Esophagus mucosa (tissue), 1 donor: Measurements from ENCODE around the gene ZNF148. TPM values are rescaled to one million over a fixed set of nuclear protein-coding genes. Genes with fewer than 3 reads are reported as not detected.
A peak's percentile ranks its signal among the peaks of the same experiment; 100 is the strongest.

ENCODE experiments used
- ATAC-seq: fragments of 200-7000 bp; cut with Tn5 transposase; one replicate; pipeline ENCODE4 v1.9.1; 2020
- total RNA-seq: library from RNA; stranded (reverse); gene quantifications from one replicate; pipeline ENCODE4 v1.2.4, GENCODE V29; 2023
- donor health status: DM: yes; HTN: yes; CAD: no.

ZNF148 gene
- total RNA-seq, 1 donor from 2014 or later: 21.2 TPM

DNA sequence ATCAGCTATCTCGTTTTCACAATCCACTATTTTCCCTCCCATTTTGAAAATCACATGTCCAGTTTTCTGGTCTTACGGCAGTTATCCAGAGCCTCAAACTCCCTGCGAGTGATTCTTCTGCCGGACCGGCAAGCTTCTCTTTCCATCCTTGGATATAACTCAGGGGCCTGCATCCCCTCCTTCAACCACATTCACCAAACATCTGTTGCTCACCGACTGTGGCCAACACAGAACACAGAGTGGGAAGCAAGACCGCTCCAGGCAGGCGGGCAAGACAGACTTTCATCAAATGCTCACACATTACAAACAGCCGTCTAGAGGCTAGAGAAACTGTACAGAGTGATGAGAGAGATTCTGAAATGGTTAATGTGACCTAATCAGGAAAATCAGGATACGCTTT lies 154.9 kb downstream of the ZNF148 start:
- no peak for ATAC-seq

DNA sequence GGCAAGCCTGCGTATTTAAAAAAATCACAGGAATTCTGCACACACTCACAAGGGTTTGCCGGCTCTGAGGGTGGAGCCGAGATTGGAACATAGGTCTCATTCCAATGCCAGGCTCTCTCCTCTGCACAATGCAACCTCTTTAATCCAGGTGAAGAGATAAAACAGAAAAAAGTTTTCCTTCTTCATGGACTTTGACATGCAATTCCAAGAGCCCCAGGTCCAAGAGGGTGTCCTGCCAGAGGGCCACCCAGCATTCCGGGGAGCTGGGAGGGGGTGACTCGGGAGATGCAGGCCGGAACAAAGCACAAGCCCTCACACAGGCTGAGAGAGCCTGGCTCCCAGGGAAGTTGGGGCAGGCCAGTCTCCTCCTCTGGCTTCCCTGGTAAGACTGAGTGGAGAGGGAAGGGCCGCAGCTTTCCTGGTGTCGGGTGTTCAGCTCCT lies 155.8 kb downstream of the ZNF148 start:
- peak; percentile 40 for ATAC-seq

- ATAC-seq: no peak
Measured at GRCh38 chr3:125214738-125215137, 160.4 kb downstream of the ZNF148 start.

DNA sequence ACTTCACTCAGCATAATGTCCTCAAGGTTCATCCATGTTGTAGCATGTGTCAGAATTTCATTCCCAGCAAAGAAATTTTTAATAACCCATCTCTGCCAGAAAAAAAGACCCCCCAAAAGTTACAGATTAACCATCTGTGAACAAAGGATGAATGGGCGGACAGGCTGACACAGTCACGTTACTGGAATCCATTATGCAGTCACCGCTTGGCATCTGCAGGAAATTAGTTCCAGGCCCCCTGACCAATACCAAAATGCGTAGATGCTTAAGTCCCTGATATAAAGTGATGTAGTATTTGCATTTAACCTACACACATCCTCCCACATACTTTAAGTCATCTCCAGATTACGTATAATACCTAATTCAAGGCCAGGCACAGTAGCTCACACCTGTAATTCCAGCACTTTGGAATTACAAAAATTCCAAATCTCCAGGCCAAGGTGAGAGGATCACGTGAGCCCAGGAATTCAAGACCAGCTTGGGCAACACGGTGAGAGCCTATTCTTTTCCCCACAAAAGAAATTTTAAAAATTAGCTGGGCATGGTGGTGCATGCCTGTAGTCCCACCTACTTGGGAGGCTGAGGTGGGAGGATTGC lies 161.1 kb downstream of the ZNF148 start:
- no peak for ATAC-seq

- no peak for ATAC-seq
Measured at GRCh38 chr3:125213364-125213755, 161.8 kb downstream of the ZNF148 start.

- peak; percentile 63 for ATAC-seq
Measured at GRCh38 chr3:125212509-125213363, 162.4 kb downstream of the ZNF148 start, which contains the start of gene SLC12A8. Gene SLC12A8, minus strand, starts transcription at chr3:125212748. Its CDS starts 1,399 bp downstream, at chr3:125211349.

DNA sequence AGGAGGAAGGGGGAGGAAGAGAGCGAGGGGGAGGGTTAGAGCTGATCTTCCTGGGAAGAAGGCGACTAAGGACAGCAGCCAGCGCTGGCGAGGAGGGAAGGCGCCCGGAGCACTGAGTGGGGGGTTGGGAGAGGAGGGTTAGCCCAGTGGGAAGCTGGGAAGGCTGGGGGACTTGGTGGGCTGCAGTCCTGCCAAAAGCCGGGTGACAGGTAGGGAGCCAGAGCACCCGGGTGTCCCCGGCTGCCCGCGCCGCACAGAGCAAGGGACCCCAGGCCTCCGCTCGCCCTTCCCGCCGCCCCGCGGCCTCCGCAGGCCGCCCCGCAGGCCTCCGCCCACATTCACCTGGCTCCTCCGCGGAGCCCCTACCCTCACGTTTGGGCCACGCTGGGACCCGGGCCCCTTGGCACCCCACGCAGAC lies 163.0 kb downstream of the ZNF148 start:
- peak; percentile 37 for ATAC-seq

- peak; percentile 26 for ATAC-seq
Measured at GRCh38 chr3:125211523-125212090, 163.5 kb downstream of the ZNF148 start.

DNA sequence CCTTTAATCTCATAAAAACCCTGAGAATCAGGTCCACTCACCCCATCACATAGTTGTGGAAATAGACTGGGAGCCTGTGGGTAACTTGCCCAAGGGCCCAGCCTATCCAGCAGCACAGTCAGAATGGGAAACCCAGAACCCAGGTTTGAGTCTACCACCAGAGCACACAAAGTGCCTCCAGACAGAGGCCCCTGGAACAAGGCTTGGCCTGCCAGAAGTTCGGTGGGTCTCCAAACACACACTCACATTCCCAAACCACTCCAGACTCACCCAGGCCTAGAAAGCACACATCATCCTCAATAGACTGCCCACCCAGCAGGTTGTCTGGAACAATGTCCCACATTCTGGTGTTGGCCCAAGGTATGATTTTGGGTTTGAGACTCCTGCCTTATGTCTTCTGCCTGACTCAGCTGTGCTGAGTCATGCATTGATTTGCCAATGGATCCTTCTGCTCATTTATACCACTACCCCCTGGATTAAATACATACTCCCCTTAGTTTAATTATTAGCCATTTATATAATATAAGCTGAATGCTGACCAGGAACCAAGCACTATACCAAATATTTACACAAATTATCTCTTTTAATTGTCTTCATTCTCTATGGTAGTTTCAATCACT lies 167.1 kb downstream of the ZNF148 start:
- ATAC-seq: no peak

DNA sequence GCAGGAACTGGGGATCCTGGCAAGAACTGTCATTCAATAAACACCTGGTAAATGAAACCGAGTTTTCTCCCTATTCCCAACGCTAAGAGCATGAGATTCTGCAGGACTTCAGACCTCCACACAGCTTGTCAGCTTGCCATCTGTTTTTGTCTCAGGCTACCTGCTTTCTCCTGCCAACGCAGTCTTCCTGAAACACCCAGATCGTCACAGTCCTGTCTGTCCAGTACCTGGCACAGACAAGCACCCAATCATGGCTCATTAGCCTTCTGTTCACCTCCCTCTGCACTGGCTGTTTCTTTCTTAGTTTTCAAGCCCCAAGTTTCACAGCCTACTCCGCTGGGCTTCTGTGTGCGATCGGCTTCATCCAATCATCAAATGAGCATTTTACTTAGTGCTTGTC lies 167.6 kb downstream of the ZNF148 start:
- peak; percentile 61 for ATAC-seq

- no peak for ATAC-seq
Measured at GRCh38 chr3:125206934-125207333, 168.2 kb downstream of the ZNF148 start.

DNA sequence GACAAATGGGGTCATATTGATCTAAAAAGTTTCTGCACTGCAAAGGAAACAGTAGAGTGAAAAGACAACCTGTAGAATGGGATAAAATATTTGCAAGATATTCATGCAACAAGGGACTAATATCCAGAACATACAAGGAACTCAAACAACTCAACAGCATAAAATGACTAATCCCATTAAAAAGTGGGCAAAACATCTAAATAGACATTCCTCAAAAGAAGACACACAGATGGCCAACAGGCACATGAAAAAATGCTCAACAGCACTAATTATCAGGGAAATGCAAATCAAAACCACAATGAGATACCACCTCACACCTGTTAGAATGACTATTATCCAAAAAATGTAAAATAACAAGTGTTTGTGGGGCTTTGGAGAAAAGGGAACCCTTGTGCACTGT lies 171.4 kb downstream of the ZNF148 start:
- ATAC-seq: no peak

DNA sequence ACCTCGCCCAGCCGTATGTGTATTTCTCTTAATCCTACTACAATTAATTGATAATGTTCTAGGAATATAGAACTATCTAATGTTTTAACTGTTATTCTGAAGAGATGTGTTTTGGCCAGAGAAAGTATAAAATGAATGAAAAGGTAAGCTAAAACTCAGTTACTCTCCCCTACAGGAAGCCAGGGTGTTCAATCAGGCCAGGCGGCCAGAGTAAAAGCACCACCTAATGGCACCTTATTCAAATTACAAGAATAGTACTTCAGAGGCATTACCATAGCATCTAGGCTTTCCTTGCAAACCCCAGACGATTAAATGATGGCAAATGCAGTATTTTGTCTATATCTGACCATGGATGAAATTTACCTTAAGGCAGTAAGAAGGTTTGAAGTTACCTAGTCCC lies 172.9 kb downstream of the ZNF148 start:
- peak; percentile 66 for ATAC-seq

DNA sequence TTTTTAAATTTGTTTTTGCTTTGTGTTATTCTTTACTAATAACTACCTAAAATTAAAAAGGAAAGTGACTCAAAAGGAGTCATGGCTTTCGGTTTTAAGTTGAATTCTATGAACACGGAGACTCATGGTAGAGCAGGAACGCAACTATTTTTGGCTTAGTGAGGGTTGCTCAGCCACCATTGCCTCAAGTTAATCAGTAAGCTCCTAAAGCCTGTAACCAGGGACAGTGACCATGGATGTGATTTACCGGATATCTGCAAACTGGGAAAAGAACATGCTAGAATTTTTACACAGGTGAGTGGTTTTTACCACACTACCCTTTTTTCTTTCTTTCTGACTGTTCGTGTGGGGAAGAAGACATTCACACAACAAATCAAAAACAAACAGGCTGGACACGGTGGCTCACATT lies 174.4 kb downstream of the ZNF148 start:
- no peak for ATAC-seq

DNA sequence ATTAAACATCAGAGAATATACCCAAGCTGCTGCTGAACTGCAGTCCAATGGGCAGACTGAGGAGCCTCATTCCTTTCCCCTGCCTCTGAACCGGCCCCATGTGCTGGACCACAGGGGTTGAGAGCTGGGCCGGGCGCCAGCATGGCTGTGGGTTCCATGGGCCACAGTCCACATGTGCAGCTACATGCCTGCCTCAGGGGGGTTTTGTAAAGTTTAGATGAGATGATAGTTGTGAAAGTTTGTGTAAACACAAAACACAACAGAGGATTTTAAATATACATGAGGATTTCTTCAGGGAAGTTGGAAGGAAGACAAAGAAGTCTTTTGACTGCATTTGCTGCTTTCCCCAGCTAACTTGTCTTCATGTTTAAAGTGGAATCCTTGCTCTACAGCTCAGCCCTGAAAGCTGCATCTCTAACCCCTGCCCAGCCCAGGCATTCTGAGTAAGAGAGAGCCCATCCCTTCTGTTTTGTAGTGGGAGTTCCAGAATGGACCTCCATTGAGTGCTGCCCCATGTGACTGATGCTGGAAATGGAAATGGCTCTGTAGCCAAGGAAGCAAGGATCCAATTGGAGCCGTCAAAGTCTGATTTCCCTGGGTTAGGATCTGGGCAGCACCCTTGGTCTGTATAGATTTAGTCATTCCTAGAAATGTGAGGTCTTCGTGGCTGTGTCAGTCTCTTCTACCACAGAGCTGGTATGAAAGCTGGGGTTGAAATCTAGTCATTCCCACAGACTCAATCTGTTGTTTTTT lies 180.1 kb downstream of the ZNF148 start:
- peak; percentile 34 for ATAC-seq

DNA sequence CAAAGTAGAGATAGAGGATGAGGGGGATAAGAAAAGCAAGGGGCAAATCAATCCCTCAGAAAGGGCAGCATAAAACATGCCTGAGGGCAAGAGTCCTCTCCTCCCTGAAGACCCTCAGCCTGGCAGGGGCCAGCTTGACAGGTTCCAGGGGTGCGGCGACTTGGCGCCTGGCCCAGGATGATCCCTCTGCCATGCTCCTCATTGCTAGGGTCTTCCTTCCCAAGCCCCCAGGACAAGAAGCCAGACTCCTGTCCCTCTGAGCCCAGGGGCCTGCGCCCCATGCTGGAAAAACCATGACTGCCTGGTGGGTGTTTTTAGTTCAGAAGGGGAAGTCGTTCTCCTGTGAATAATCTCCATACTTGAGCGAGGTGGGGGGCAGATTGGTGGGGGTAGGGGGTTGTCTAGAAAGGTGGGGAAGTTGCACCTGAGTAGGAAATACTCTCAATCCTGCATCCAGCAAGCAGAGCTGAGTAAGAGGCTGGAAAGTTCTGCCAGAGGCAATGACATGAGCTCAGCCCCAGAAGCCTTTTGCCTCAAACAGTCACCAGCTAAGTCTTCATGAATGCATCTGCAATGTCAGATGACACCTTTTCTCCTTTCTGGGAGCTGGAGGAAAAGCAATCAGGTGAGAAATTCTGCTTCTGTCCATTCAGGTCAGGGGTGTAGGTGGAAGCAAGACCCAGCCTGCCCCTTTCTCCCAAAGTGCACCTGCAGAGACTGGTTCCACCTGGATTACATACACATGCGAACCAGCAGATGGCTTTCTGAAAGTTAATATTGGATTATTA lies 180.9 kb downstream of the ZNF148 start:
- peak; percentile 85 for ATAC-seq

DNA sequence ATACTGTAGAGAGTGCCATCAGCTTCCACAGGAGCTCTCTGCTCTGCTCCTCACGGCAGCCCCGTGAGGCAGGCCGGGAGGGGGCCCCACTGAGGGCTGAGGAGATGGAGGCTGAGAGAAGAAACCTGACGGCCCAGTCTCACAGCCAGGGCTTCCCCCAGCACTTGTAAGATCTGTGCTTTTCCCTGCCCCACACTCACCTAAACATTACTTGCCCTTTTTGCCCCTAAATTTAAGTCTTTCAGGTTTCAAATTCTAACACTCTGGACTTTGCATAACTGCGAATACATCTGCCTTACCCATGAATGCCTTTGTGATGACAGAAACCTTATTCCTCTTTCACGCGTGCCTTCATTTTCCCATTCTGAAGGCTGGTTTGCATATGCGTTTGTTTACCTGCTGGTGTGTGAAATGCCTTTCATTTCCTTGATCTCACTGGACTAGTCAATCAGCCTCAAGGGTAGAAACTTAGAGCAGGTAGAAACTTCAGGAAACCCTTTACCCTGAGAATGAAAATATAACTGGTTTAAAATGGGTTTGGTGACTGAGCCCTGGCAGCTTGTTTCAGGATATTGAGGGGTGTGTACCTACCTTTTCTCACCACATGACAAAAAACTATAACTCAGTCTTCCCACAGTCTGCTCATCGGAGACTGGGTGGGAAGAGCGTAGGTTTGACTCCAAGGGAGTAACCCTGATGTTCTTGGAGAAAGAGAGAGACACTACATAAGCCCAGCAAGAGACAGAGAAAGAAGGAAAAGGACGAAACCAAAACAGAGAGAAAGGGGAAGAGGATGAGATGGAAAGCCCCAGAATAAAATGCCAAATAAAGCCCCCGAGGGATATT lies 182.7 kb downstream of the ZNF148 start:
- ATAC-seq: no peak

- no peak for ATAC-seq
Measured at GRCh38 chr3:125191730-125192129, 183.4 kb downstream of the ZNF148 start.

DNA sequence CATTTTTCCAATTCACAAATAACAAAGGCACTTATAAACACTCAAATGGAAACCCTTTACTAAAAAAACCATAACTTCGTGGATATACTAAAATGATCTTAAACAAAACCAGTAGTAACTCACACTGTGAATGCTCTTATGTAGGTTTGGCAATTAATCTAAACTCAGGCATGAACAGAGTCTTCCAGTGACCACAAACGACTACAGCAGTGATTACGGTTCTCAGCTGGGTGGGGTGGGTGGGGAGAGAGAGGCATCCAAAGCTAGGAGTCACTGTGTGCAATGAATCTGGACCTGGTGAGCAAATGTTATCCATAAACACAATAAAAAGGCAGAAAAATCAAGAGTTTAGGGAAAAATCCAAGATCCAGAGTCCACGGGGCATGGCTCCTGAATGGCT lies 183.9 kb downstream of the ZNF148 start:
- ATAC-seq: no peak

DNA sequence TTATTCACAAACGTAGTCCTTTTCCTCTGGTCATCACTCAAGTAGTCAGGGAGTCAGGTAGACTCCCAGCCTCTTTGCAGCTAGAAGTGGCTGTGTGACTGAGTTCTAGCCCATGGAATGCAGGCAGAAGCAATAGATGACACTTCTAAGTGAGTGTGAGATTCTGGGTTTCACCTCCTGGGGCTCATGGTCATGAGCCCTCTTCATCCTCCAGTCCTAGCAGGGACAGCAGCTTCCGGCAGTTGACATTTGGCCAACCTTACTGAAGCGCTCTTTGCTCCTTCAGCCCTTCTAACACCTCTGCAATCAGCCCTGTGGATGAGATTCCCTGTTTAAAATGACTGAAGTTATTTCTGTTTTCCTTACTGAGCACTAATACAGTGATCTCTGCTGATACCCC lies 184.3 kb downstream of the ZNF148 start:
- no peak for ATAC-seq
